ENCODE data around the gene SLC9A7.
"Not testable (repeated sequence)": the region's sequence is repeated elsewhere in the genome, so short reads cannot be mapped to it uniquely, and the experiment has no call there.

Gene SLC9A7

GRCh38 chrX:46754036-46754435 is 4.9 kb downstream of the SLC9A7 start:
- DNase-seq = no peak

- no peak for DNase-seq
Observed at GRCh38 chrX:46750889-46751288, 8.0 kb downstream of the SLC9A7 start.

- no peak for DNase-seq
Observed at GRCh38 chrX:46744009-46744408, 14.9 kb downstream of the SLC9A7 start.

- no peak for DNase-seq
Observed at GRCh38 chrX:46743046-46743445, 15.9 kb downstream of the SLC9A7 start.

- DNase-seq = no peak
Observed at GRCh38 chrX:46739736-46740135, 19.2 kb downstream of the SLC9A7 start.

GRCh38 chrX:46737462-46737861 is 21.5 kb downstream of the SLC9A7 start:
- no peak for DNase-seq

- DNase-seq = no peak
Observed at GRCh38 chrX:46737041-46737440, 21.9 kb downstream of the SLC9A7 start.

- no peak for DNase-seq
Observed at GRCh38 chrX:46735622-46736021, 23.3 kb downstream of the SLC9A7 start.

- DNase-seq = no peak
Observed at GRCh38 chrX:46733226-46733625, 25.7 kb downstream of the SLC9A7 start.

GRCh38 chrX:46730765-46731164 is 28.2 kb downstream of the SLC9A7 start:
- DNase-seq = no peak

GRCh38 chrX:46727441-46727840 is 31.5 kb downstream of the SLC9A7 start:
- DNase-seq = no peak

GRCh38 chrX:46723569-46723927 is 35.4 kb downstream of the SLC9A7 start:
- not testable (repeated sequence) for DNase-seq

GRCh38 chrX:46722742-46723568 is 36.0 kb downstream of the SLC9A7 start:
- DNase-seq = no peak

- DNase-seq = no peak
Observed at GRCh38 chrX:46716796-46717195, 42.1 kb downstream of the SLC9A7 start.

GRCh38 chrX:46715997-46716396 is 42.9 kb downstream of the SLC9A7 start:
- DNase-seq = no peak

GRCh38 chrX:46715530-46715929 is 43.4 kb downstream of the SLC9A7 start:
- DNase-seq = no peak

- DNase-seq = no peak
Observed at GRCh38 chrX:46713672-46714490, 45.0 kb downstream of the SLC9A7 start.

- no peak for DNase-seq
Observed at GRCh38 chrX:46712764-46713163, 46.2 kb downstream of the SLC9A7 start.

- DNase-seq = no peak
Observed at GRCh38 chrX:46710927-46711623, 47.8 kb downstream of the SLC9A7 start.

- no peak for DNase-seq
Observed at GRCh38 chrX:46710425-46710824, 48.5 kb downstream of the SLC9A7 start.

- DNase-seq = no peak
Observed at GRCh38 chrX:46707274-46707965, 51.5 kb downstream of the SLC9A7 start.

- no peak for DNase-seq
Observed at GRCh38 chrX:46704767-46705386, 54.0 kb downstream of the SLC9A7 start.
